HG02642 (cell line): ENCODE measurements around the gene SELENOI.

Source experiments
- ATAC-seq: cut with Tn5 transposase; IDR thresholded peaks from one replicate; pipeline ENCODE4 v1.9.1; 2021; ENCODE audit warnings: mild to moderate bottlenecking; ENCODE audit not compliant: unreplicated experiment, poor library complexity

Gene SELENOI

GRCh38 chr2:26401739-26402541 lies 56.0 kb downstream of the SELENOI start, which contains the start of gene DRC1:
Gene DRC1, plus strand, starts transcription at chr2:26401920. Its CDS starts 70 bp downstream, at chr2:26401990.
- ATAC-seq = no peak

DNA sequence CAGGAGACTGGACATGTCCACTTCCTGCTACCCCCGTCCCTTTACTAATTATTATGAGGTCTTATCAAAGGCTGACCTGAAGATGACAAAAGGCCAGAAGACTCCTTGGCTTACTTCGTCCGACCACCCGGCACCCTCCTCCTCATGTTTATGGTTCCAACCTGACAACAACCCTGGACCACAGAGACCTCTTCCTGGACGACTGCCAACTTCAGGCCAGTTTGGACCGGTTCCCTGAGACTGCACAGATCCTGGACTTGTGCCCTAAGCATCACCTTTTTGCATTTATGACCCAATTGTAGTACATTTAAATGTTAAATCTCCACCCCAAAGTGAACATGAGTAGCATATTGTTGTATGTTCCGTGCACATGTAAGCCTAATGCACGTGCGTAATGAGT lies 61.6 kb downstream of the SELENOI start:
- no peak for ATAC-seq

DNA sequence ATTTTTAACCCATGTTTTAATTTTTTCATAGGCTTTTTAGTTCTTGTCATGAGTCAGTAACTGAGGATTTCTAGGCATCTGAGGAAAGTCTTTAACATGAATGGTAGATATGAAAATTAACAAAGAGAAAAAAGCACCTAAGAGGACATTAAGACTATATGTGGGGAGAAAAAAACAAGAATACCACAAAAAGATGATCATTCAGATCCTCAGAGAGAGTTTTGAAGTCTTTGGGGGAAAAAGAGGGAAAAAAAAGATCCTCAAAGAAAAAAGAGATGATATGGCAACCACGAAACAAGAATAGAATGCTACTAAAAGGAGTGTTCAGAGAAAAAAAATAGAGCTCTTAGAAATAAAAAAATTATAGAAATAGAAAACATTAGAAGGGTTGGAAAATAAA lies 63.8 kb downstream of the SELENOI start:
- ATAC-seq = no peak

DNA sequence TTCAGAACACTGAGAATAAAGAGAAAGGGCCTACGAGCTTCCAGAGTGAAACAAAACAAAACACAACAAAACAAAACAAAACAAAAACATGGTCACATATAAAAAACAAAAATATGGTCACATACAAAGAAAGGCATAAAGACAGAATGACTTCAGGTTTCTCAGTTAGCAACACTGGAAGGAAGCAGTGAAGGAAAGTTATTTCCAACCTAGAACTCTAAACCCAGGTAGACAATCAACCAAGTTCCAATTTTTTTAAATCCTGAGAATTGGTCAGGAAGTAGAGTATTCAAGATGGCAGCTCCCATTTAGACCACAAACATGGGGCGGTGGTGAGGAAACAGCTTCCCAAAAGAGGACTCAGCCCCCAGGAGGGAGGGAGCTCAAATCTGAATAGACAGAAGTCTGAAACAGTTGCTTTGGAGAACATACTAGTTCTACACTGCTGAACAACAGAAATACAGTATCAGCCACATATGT lies 64.9 kb downstream of the SELENOI start:
- no peak for ATAC-seq

GRCh38 chr2:26411419-26411818 lies 65.5 kb downstream of the SELENOI start:
- ATAC-seq = no peak

- peak; percentile 78 for ATAC-seq
Measured at GRCh38 chr2:26412091-26412673, 66.2 kb downstream of the SELENOI start.

DNA sequence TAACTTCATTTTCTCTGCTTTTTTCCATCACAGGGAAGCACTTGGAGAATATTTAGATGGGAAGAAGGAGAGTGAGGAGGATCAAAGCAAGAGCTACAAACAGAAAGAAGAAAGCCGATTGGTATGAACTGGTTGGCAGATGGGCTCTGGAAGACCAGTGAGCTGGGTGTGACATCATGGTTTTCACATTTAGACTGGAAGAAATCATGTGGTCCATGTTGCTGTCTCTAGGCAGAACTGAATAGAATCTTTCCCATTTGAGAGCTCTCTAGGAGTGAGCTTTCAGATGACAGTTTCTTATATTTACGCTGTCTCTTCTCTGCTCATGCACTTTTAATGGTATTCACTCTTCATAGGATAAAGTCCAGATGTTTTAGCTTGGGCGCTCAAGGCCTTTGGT lies 68.4 kb downstream of the SELENOI start:
- ATAC-seq = no peak

DNA sequence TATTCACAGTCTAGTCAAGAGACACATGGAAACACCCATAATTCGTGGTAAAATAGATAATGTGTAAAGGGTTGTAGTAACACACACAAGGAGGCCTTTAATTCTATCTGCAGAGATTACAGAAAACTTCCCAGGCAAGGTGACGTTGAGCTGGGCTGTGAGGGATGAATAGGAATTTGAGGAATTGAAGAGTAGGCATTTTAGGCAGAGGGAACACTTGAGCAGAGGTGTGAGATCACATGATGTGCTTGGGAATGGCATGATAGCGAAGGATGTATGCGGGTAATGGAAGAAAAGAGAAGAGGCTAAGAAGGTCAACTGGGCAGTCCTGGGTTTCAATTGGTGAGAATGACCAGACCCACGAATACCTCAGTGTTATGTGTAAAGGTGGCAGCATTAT lies 76.0 kb downstream of the SELENOI start:
- no peak for ATAC-seq

GRCh38 chr2:26422947-26423629 lies 77.1 kb downstream of the SELENOI start:
- no peak for ATAC-seq

GRCh38 chr2:26423750-26424149 lies 77.8 kb downstream of the SELENOI start:
- ATAC-seq = no peak

DNA sequence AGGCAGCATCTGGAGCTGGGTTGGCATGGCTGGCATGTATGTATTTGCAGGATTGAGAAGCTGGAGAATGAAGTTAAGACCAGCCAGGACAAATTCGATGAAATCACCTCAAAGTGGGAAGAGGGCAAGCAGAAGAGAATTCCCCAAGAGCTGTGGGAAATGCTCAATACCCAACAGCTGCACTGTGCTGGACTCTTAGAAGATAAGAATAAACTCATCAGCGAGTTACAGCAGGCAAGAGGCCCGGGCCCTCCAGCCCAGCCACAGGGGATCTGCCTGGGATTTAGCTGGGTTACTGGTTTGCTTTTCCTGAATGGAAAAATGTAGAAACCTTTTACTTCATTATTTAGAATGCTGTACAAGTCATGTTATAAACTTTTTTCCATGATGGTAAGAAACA lies 78.3 kb downstream of the SELENOI start:
- no peak for ATAC-seq

- no peak for ATAC-seq
Measured at GRCh38 chr2:26428846-26429245, 82.9 kb downstream of the SELENOI start.

DNA sequence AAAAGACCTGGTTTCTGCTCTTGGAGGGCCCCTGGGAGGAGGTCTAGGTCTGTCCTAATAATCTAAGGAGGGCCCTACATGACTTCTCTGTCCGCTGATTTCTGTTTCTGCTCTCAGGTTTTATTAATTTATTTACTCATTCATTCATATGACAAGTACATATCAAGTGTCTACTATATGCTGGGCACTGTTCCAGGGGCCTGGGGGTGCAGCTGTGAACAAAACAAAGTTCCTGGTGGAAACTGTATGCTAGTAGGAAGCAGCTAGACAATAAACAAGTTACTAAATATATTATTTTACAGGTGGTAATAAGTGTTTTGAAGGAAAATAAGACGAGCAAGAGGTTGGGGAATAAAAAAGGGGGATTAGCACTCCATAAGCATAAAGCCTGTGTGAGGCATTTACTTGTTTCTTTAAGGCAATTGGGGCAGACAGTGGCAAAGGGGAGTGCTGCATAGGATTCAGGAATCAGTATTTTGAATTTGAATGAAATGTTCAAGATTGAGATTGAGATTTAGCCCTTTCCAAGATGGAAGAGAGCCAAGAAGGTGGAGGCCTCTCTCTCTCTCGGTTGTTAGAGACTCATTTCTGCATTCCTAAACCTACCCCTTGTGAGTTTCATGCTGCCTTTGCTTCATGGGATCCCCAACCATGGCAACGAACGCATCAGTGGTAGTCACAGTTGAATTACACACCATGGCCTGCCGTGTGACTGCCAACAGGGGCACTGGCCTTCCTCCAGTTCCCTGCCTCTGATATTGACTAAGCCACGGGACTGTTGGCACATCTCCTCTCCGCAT lies 84.0 kb downstream of the SELENOI start:
- no peak for ATAC-seq

GRCh38 chr2:26430826-26431225 lies 84.9 kb downstream of the SELENOI start:
- no peak for ATAC-seq

GRCh38 chr2:26432363-26432762 lies 86.4 kb downstream of the SELENOI start:
- no peak for ATAC-seq

DNA sequence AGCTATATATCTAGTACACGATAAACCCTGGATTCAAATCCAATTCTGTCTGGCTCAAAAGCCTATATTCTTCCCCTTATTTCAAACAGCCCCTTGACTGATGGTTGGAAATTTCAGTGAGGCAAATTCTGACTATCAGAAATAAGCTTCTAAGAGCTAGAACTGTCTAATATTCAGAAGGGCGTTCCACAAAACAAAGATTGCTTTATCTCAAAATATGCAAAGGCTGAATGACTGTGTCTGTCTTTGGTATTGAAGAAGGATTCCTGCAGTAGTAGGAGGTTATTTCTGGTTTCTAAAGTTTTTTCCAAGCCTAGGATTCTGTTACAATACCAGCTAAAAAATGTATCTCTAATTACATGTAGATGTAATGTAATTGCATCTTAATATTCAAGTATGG lies 86.9 kb downstream of the SELENOI start:
- no peak for ATAC-seq

- no peak for ATAC-seq
Measured at GRCh38 chr2:26435106-26435505, 89.2 kb downstream of the SELENOI start.

DNA sequence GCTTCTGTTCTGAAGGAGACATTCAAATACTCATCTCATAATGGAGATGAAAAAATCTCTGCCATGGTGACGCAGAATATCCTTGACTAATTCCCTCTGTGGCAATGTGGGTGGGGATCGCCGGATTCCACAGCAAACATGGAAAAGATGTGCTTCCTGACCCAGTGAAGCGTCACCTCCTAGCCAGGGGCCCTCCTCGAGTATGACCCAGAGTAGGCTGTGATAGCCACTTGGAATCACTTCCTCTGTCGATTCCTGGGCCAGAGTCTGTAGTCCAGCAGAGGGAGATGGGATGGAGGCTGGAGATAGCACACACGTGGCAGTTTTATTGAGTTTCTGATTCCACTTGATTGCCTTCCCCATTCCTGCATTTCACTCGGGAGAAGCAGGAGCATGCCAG lies 92.6 kb downstream of the SELENOI start:
- ATAC-seq = no peak

DNA sequence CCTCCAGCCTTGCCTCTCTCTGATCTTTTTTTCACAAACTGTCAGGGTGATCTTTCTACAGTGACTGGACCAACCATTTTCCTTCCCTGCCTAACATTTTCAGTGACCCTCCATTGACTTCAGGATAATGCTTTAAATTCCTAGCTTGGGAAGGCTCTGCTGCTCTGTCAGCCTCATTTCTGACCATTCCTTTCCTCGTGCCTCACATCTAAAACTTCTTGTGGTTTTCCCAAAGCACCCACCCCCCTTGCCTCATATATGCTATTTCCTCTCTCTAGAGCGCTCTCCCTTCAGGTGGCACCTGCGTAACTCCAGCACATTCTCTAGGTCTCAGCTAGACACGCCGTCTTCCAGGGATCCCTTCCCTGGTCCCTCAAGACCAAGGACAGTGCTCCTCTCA lies 93.0 kb downstream of the SELENOI start:
- ATAC-seq = no peak

DNA sequence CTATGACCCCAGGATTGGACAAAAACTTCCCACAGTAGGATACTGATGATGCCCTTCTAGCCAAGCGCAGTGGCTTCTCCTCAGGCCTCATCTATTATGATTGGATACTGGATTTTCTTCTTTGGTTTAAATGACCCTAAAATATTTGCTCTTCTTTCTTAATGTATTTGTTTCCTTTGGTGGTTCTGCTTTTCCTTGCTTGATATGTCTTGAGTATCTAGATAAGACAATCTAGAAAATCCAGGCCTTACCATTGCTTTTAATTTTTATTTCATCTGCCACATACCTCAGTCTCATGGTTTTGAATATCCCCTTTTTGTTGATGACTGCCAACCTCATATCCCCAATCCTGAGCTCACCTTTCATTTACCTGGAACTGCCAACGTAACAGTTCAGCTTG lies 96.4 kb downstream of the SELENOI start:
- no peak for ATAC-seq
